Measurements from ENCODE around the gene SLC26A6. TPM values are rescaled to one million over a fixed set of nuclear protein-coding genes. Genes with fewer than 3 reads are reported as not detected.

The SLC26A6 gene
- polyA plus RNA-seq, 1 of the 3 experiments (the other 2 are of a cell fraction) = 31.9 TPM

GRCh38 chr3:48682786-48683185 is 47.5 kb upstream of the SLC26A6 start:
- CTCF ChIA-PET = interaction anchor here (0.6 to 4.0 kb wide), 5 partner anchors 9 to 448 kb away, joined by 3 to 28 read pairs (median 3); partner anchors contain the start of genes CELSR3 and WDR6
- H3K36me3 ChIP-seq (replicated peaks in 1 of 2; ENCODE audit: control insufficient read depth in 1 of 2, insufficient read depth in 2 of 2, low read length in 1 of 2) = peaks cover 4 to 42% of the 10 kb centered on the region in 2 experiments
- POLR2A ChIA-PET = interaction anchor here (1.2 to 2.1 kb wide), 2 partner anchors 20 to 34 kb away, joined by 4 to 6 read pairs; partner anchors contain the start of gene IP6K2

More at GRCh38 chr3:48682786-48683185, 47.5 kb upstream of the SLC26A6 start:
- H3F3A ChIP-seq (replicated peaks; ENCODE audit: insufficient read depth) = peaks cover 13% of the 10 kb centered on the region
- no peaks in the 10 kb centered on the region for H3K27me3 ChIP-seq (ENCODE audit: insufficient read depth)
- H3K9ac ChIP-seq = no peak overlapping the region
- TF ChIP-seq MAX (IDR thresholded peaks at IDR 0.05; ENCODE audit: low read depth) (no peak), ZBTB33 (IDR thresholded peaks at IDR 0.05; ENCODE audit: borderline replicate concordance, low read depth) (no peak), FOXM1 (IDR thresholded peaks at IDR 0.05; ENCODE audit: low read depth) (no peak), EZH2phosphoT487 (IDR thresholded peaks at IDR 0.05; ENCODE audit: borderline replicate concordance, low read depth) (no peak), YY1 (IDR thresholded peaks at IDR 0.05; ENCODE audit: low read depth) (no peak), SIN3A (IDR thresholded peaks at IDR 0.05; ENCODE audit: borderline replicate concordance, low read depth, low read length) (no peak), PBX3 (IDR thresholded peaks at IDR 0.05) (no peak), CHD2 (IDR thresholded peaks at IDR 0.05; ENCODE audit: low read length, partially characterized antibody) (no peak), TAF1 (IDR thresholded peaks at IDR 0.05; ENCODE audit: borderline replicate concordance, low read depth, low read length) (no peak), GABPA (IDR thresholded peaks at IDR 0.05; ENCODE audit: low read depth) (no peak)
- peaks cover 16% of the 10 kb centered on the region for H4K20me1 ChIP-seq (ENCODE audit: insufficient read depth)
- 89% methylated on average over 9 of the region's 9 CpGs for WGBS (ENCODE audit: low lambda C conversion rate)
- 0 out of 4 replicates have a peak overlapping the region, but pooled peaks of 1 of the 2 experiments have one; percentile 96 for H3K4me3 ChIP-seq (ENCODE audit: low read depth in 2 of 2, low read length in 1 of 2)
- no peaks in the 10 kb centered on the region for H3K9me2 ChIP-seq
- peak overlapping the region; percentile 99 for H3K4me2 ChIP-seq
- peaks cover 20 to 43% of the 10 kb centered on the region in 2 experiments for H3K4me1 ChIP-seq (ENCODE audit: control insufficient read depth in 1 of 2, insufficient read depth in 2 of 2, low read depth in 1 of 2, low read length in 1 of 2)
- H2AFZ ChIP-seq (ENCODE audit: low read depth) = no peak overlapping the region
- H3K27ac ChIP-seq (ENCODE audit: low read depth in 2 of 2, low read length in 1 of 2) = peak overlapping the region; percentile 49 to 82; a peak in 3 of 4 replicates
- peaks cover 26% of the 10 kb centered on the region for H3K79me2 ChIP-seq (ENCODE audit: insufficient read depth)
- no peaks in the 10 kb centered on the region for H3K9me3 ChIP-seq
- DNase-seq = no peak

Data from SK-N-SH (cell line).